Sigmoid colon (tissue), 7 donors: ENCODE measurements around the gene CPXM2. TPM values are rescaled to one million over a fixed set of nuclear protein-coding genes. Genes with fewer than 3 reads are reported as not detected.

Experiments used
- DNase-seq: peaks from one replicate; pipeline ENCODE4 v3.0.0-alpha.2; 2019
- H3K27ac ChIP-seq, 4 donors: fragments of 200-600 bp; sonication (generic); one replicate each; pipeline ENCODE4 v1.5.1; 2016 to 2019; ENCODE audit warnings: mild to moderate bottlenecking in 1 of 4
- H3K27me3 ChIP-seq, 3 donors: fragments of 200-600 bp; sonication (generic); one replicate each; pipeline ENCODE4 v1.5.1; 2019; ENCODE audit warnings: mild to moderate bottlenecking in 1 of 3
- H3K36me3 ChIP-seq, 4 donors: fragments of 200-600 bp; sonication (generic); one replicate each; pipeline ENCODE4 v1.5.1; 2016 to 2019
- H3K4me1 ChIP-seq, 4 donors: fragments of 200-600 bp; sonication (generic); one replicate each; pipeline ENCODE4 v1.5.1; 2017 to 2019
- H3K4me3 ChIP-seq, 4 donors: fragments of 200-600 bp; sonication (generic); one replicate each; pipeline ENCODE4 v1.5.1; 2017 to 2019; ENCODE audit warnings: mild to moderate bottlenecking in 2 of 4, moderate library complexity in 1 of 4
- H3K9me3 ChIP-seq, 4 donors: fragments of 200-600 bp in 3 of 4; sonication (generic) in 3 of 4; one replicate each; pipeline versions ENCODE4 v1.5.1 to v1.6.1; 2013 to 2019
- EP300 ChIP-seq, 4 donors: sonication (generic); formaldehyde crosslinking; IDR thresholded peaks; one replicate each; pipeline ENCODE4 v1.6.1; 2017; ENCODE audit warnings: antibody characterized with exemption in 4 of 4
- POLR2A ChIP-seq, 2 donors: fragments of 450-650 bp; IDR thresholded peaks; one replicate each; pipeline ENCODE4 v1.6.1; 2016; ENCODE audit warnings: antibody characterized with exemption in 2 of 2, mild to moderate bottlenecking in 2 of 2, moderate library complexity in 2 of 2
- POLR2AphosphoS5 ChIP-seq, 4 donors: sonication (generic); formaldehyde crosslinking; IDR thresholded peaks; one replicate each; pipeline ENCODE4 v1.6.1; 2017; ENCODE audit warnings: antibody characterized with exemption in 4 of 4
- WGBS, 2 donors: extraction: QIAGEN DNeasy Blood & Tissue Kit; methylation state at CpG; one replicate each; pipeline ENCODE4 v1.1.7; 2013; 5-methylcytosine and 5-hydroxymethylcytosine counted together
- intact Hi-C: fragments of 100-400 bp; cut with DNase I; formaldehyde crosslinking; loops from one replicate; pipeline ENCODE4 v1.15.1; 2023
- polyA plus RNA-seq, 3 donors: library from polyadenylated mRNA; stranded (reverse); fragments of 200-250 nt; gene quantifications; one replicate each; pipeline ENCODE4 v1.2.3, GENCODE V29; 2013
- total RNA-seq, 4 donors: library from RNA; depleted of rRNA; stranded (reverse); fragments of >200 nt; gene quantifications; one replicate each; pipeline ENCODE4 v1.1.0, GENCODE V29; 2016
- TF ChIP-seq, protein P1 (sequence below), 4 experiments: fragments of 450-650 bp in 3 of 4; fragments of 200-600 bp in 1 of 4; IDR thresholded peaks; one replicate each; pipeline ENCODE4 v1.5.1; 2016 to 2019; ENCODE audit warnings: antibody characterized with exemption in 4 of 4, mild to moderate bottlenecking in 3 of 4, moderate library complexity in 2 of 4
- donor health status: healthy with polysubstance abuse.
- donor health status: Bipolar disorder and iron deficiency.
- donor health status: healthy.

The CPXM2 gene
- total and polyA plus RNA-seq, 7 donors: 0.69 to 153 (median 48.5) TPM

DNA sequence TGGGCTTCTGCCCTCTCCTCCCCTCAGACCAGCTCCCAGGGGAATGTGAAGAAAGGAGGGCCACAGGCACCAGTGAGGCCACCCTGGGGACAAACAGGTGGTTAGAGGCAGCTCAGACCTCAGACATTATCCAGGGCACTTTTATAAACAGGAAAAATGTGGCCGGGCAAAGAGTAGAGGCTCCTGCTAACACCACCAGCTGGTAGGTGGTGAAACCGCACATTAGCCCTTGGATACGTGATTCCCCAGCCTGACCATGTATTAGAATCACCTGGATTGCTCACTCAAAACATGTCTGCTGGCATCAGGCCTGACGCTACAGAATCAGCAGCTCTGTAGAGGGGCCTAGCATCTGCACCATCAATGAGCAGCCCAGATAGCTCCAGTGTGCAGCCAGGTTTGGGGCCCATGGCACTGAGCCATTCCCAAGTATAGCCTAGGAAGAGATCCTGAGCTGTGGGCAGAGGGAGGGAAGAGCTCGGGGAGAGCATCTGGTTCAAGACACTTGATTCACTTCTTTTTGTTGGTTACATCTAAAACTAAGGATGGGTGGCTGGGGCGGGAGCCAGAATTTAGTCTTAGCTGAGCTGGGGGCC, 188.3 kb downstream of the CPXM2 start:
- H3K27me3 ChIP-seq: no peaks in the 10 kb centered on the region
- no peak overlapping the region for H3K4me3 ChIP-seq
- peaks cover 0 to 3% (median 0%) of the 10 kb centered on the region in 4 donors for H3K36me3 ChIP-seq
- H3K9me3 ChIP-seq: no peaks in the 10 kb centered on the region
- DNase-seq: no peak
- intact Hi-C loops: no loop called here
- 70 to 74% methylated on average over 6 of the region's 6 CpGs for WGBS, 2 donors
- H3K4me1 ChIP-seq: no peaks in the 10 kb centered on the region
- TF ChIP-seq EP300 (IDR thresholded peaks at IDR 0.05) (no peak), POLR2A (IDR thresholded peaks at IDR 0.05) (no peak), POLR2AphosphoS5 (IDR thresholded peaks at IDR 0.05) (no peak)
- TF ChIP-seq, protein P1, sequence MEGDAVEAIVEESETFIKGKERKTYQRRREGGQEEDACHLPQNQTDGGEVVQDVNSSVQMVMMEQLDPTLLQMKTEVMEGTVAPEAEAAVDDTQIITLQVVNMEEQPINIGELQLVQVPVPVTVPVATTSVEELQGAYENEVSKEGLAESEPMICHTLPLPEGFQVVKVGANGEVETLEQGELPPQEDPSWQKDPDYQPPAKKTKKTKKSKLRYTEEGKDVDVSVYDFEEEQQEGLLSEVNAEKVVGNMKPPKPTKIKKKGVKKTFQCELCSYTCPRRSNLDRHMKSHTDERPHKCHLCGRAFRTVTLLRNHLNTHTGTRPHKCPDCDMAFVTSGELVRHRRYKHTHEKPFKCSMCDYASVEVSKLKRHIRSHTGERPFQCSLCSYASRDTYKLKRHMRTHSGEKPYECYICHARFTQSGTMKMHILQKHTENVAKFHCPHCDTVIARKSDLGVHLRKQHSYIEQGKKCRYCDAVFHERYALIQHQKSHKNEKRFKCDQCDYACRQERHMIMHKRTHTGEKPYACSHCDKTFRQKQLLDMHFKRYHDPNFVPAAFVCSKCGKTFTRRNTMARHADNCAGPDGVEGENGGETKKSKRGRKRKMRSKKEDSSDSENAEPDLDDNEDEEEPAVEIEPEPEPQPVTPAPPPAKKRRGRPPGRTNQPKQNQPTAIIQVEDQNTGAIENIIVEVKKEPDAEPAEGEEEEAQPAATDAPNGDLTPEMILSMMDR (IDR thresholded peaks at IDR 0.05): no peak
- H3K27ac ChIP-seq: no peak overlapping the region

Other genes with a start within 250 kb of the CPXM2 start
- gene GPR26, start 225.5 kb downstream of the CPXM2 start, total RNA-seq: not detected
- gene GPR26, start 225.5 kb downstream of the CPXM2 start, polyA plus RNA-seq: not detected
- gene CHST15, start 201.8 kb upstream of the CPXM2 start, total RNA-seq: 10 to 100 TPM; 29.9 to 57.9 (median 43.8) TPM
- gene CHST15, start 201.8 kb upstream of the CPXM2 start, polyA plus RNA-seq: 1 to 10 TPM; 2.4 to 8.7 (median 3.5) TPM